Neural crest cell (in vitro differentiated cells): ENCODE measurements around the gene SHH. TPM values are rescaled to one million over a fixed set of nuclear protein-coding genes. Genes with fewer than 3 reads are reported as not detected.
A peak's percentile ranks its signal among the peaks of the same experiment; 100 is the strongest.

Experiments used
- DNase-seq: peaks from one replicate; pipeline ENCODE4 v3.0.0; 2021; ENCODE audit warnings: low read depth, mixed read lengths, low spot score
- H3K27ac Mint-ChIP-seq: one replicate; pipeline ENCODE4 v1.8.0; 2021; ENCODE audit warnings: mild to moderate bottlenecking, mixed read lengths; ENCODE audit not compliant: unreplicated experiment
- H3K27me3 Mint-ChIP-seq: 2 replicates; pipeline ENCODE4 v1.8.0; 2021; ENCODE audit warnings: low read depth, mild to moderate bottlenecking, mixed read lengths
- H3K36me3 Mint-ChIP-seq: 2 replicates; pipeline ENCODE4 v1.8.0; 2021; ENCODE audit warnings: low read depth, mild to moderate bottlenecking, mixed read lengths
- H3K4me1 Mint-ChIP-seq: 2 replicates; pipeline ENCODE4 v1.8.0; 2021; ENCODE audit warnings: mixed read lengths
- H3K4me3 Mint-ChIP-seq: one replicate; pipeline ENCODE4 v1.8.0; 2021; ENCODE audit warnings: mild to moderate bottlenecking, mixed read lengths
- H3K9me3 Mint-ChIP-seq: 2 replicates; pipeline ENCODE4 v1.8.0; 2021; ENCODE audit warnings: mixed read lengths
- CTCF ChIP-seq: fragments of 200-600 bp; sonication (generic); conservative IDR thresholded peaks from 2 replicates; pipeline ENCODE4 v1.5.0; 2021; ENCODE audit warnings: antibody characterized with exemption, mild to moderate bottlenecking
- total RNA-seq: library from RNA; stranded (reverse); gene quantifications from 2 replicates; pipeline ENCODE4 v1.2.1, GENCODE V29; 2021

SHH gene
- total RNA-seq, 1 donor from 2014 or later, result not detected

- Mint-ChIP-seq H3K36me3 (peaks cover 5% of the 10 kb centered on the region), H3K4me3 (no peak overlapping the region), H3K27ac (no peak overlapping the region), H3K4me1 (no peaks in the 10 kb centered on the region), H3K9me3 (no peaks in the 10 kb centered on the region), H3K27me3 (peaks cover 33% of the 10 kb centered on the region)
- no peak for DNase-seq
- TF ChIP-seq CTCF, result no peak
Measured at GRCh38 chr7:155792999-155793560, 19.2 kb downstream of the SHH start.

GRCh38 chr7:155792315-155792960 is 19.8 kb downstream of the SHH start:
- no peaks in the 10 kb centered on the region for H3K9me3 Mint-ChIP-seq
- H3K4me3 Mint-ChIP-seq, result no peak overlapping the region
- DNase-seq, result no peak
- H3K27ac Mint-ChIP-seq, result no peak overlapping the region
- H3K4me1 Mint-ChIP-seq, result peaks cover 5% of the 10 kb centered on the region
- TF ChIP-seq CTCF, result no peak
- peaks cover 5% of the 10 kb centered on the region for H3K36me3 Mint-ChIP-seq
- peaks cover 38% of the 10 kb centered on the region for H3K27me3 Mint-ChIP-seq

- Mint-ChIP-seq H3K36me3 (peaks cover 5% of the 10 kb centered on the region), H3K27me3 (peaks cover 40% of the 10 kb centered on the region), H3K9me3 (no peaks in the 10 kb centered on the region), H3K27ac (no peak overlapping the region), H3K4me3 (no peak overlapping the region), H3K4me1 (peaks cover 5% of the 10 kb centered on the region)
- no peak for TF ChIP-seq CTCF
- no peak for DNase-seq
Measured at GRCh38 chr7:155791836-155792235, 20.4 kb downstream of the SHH start.

- Mint-ChIP-seq H3K27ac (no peak overlapping the region), H3K9me3 (no peaks in the 10 kb centered on the region), H3K36me3 (peaks cover 5% of the 10 kb centered on the region), H3K4me1 (peaks cover 6% of the 10 kb centered on the region), H3K4me3 (peak overlapping the region; percentile 54), H3K27me3 (peaks cover 43% of the 10 kb centered on the region)
- TF ChIP-seq CTCF, result no peak
- DNase-seq, result no peak
Measured at GRCh38 chr7:155791214-155791737, 21.0 kb downstream of the SHH start.

GRCh38 chr7:155790666-155791065 is 21.6 kb downstream of the SHH start:
- H3K36me3 Mint-ChIP-seq, result peaks cover 10% of the 10 kb centered on the region
- no peak overlapping the region for H3K27ac Mint-ChIP-seq
- no peak for TF ChIP-seq CTCF
- peaks cover 9% of the 10 kb centered on the region for H3K4me1 Mint-ChIP-seq
- no peak for DNase-seq
- H3K9me3 Mint-ChIP-seq, result no peaks in the 10 kb centered on the region
- peak overlapping the region; percentile 54 for H3K4me3 Mint-ChIP-seq
- peaks cover 43% of the 10 kb centered on the region for H3K27me3 Mint-ChIP-seq
